Measurements from ENCODE around the gene ARPC4. TPM values are rescaled to one million over a fixed set of nuclear protein-coding genes. Genes with fewer than 3 reads are reported as not detected.

Gene ARPC4
- total and polyA plus RNA-seq, 2 of the 13 experiments (the other 11 are each of a cell fraction or from before 2014, with no cell fraction given), result 30.1 to 83.6 TPM

- peaks cover 15% of the 10 kb centered on the region for H3K4me1 ChIP-seq (ENCODE audit: insufficient read depth, low read length)
- intact Hi-C loops (cut with micrococcal nuclease; ENCODE audit: unreplicated experiment) (no loop called here), in situ Hi-C loops (cut with HindIII; ENCODE audit: extremely low pct_ligation_motif_present, low pct_unique_long_range_greater_than_20kb) (no loop called here)
- DNase-seq (ENCODE audit: low spot score) (no peak), ATAC-seq (no peak), FAIRE-seq (no peak)
- H3K79me2 ChIP-seq (ENCODE audit: insufficient read depth, low read length), result peaks cover 7% of the 10 kb centered on the region
- CTCF ChIA-PET (ENCODE audit: low intra/inter-chr PET ratio, low total read pairs), result no interaction called here
- no peak overlapping the region for H3K4me3 ChIP-seq (replicated peaks in 1 of 3; ENCODE audit: insufficient read depth in 1 of 3, low read depth in 2 of 3, low read length in 3 of 3)
- H3K27ac ChIP-seq (ENCODE audit: extremely low read length, insufficient read depth, low read length), result no peak overlapping the region
- BruUV-seq (replicated peaks), result no TSS peak
- POLR2A ChIA-PET, result no interaction called here
- whole genome bisulfite sequencing (ENCODE audit: low lambda C conversion rate), result 96% methylated on average over 6 of the region's 6 CpGs
- no peaks in the 10 kb centered on the region; the same call in 1 of the 2 replicates for H4K20me1 ChIP-seq (ENCODE audit: insufficient read depth, low read length)
- no peaks in the 10 kb centered on the region for H3K9me3 ChIP-seq (ENCODE audit: low read length)
- no peak overlapping the region for H3K9ac ChIP-seq (ENCODE audit: insufficient read depth, low read depth, low read length)
- no peaks in the 10 kb centered on the region for H3K27me3 ChIP-seq (ENCODE audit: control insufficient read depth in 1 of 2, insufficient read depth in 2 of 2, low read length in 2 of 2)
- no peak for TF ChIP-seq TAF15 (IDR thresholded peaks at IDR 0.05; ENCODE audit: low read depth, low read length, poor library complexity, severe bottlenecking)
- no peak for TF ChIP-seq ZBTB34 (CRISPR knock-in tag; IDR thresholded peaks at IDR 0.05)
- TF ChIP-seq ZBTB1 (CRISPR knock-in tag; IDR thresholded peaks at IDR 0.05; ENCODE audit: borderline replicate concordance), result no peak
- TF ChIP-seq ZNF367 (CRISPR knock-in tag; IDR thresholded peaks at IDR 0.05; ENCODE audit: borderline replicate concordance), result no peak
- no peak for TF ChIP-seq ZNF468 (CRISPR knock-in tag; IDR thresholded peaks at IDR 0.05)
- no peak for TF ChIP-seq TOPORS (CRISPR knock-in tag; IDR thresholded peaks at IDR 0.05)
- no peak for TF ChIP-seq HDAC6 (IDR thresholded peaks at IDR 0.05; ENCODE audit: low read depth, low read length)
- no peak for TF ChIP-seq STAG1 (CRISPR knock-in tag; IDR thresholded peaks at IDR 0.05)
- TF ChIP-seq RFX1 (IDR thresholded peaks at IDR 0.05), result no peak
- TF ChIP-seq ZNF256 (CRISPR knock-in tag; conservative IDR thresholded peaks at IDR 0.05), result no peak
- TF ChIP-seq ATF6 (CRISPR knock-in tag; conservative IDR thresholded peaks at IDR 0.05), result no peak
- no peak for TF ChIP-seq YY1 (IDR thresholded peaks at IDR 0.05; ENCODE audit: insufficient read depth, insufficient replicate concordance, low read depth, low read length)
- TF ChIP-seq ZNF614 (CRISPR knock-in tag; IDR thresholded peaks at IDR 0.05; ENCODE audit: borderline replicate concordance), result no peak
- no peak for TF ChIP-seq CBFB (CRISPR knock-in tag; IDR thresholded peaks at IDR 0.05)
- no peak for TF ChIP-seq NR0B2 (CRISPR knock-in tag; IDR thresholded peaks at IDR 0.05)
- TF ChIP-seq SALL2 (CRISPR knock-in tag; IDR thresholded peaks at IDR 0.05), result no peak
- no peak for TF ChIP-seq ZSCAN12 (CRISPR knock-in tag; IDR thresholded peaks at IDR 0.05)
- TF ChIP-seq PATZ1 (CRISPR knock-in tag; IDR thresholded peaks at IDR 0.05), result no peak
- no peak for TF ChIP-seq ZNF776 (CRISPR knock-in tag; IDR thresholded peaks at IDR 0.05)
- no peak for TF ChIP-seq DBP (CRISPR knock-in tag; IDR thresholded peaks at IDR 0.05; ENCODE audit: not compliant biosample characterization)
- H2AFZ ChIP-seq (ENCODE audit: low read length), result no peak overlapping the region
- H3K4me2 ChIP-seq (ENCODE audit: low read depth, low read length), result no peak overlapping the region
- peaks cover 15 to 57% of the 10 kb centered on the region in 2 experiments; a peak in 4 of 5 replicates for H3K36me3 ChIP-seq (replicated peaks in 1 of 2; ENCODE audit: control insufficient read depth in 1 of 2, insufficient read depth in 2 of 2, low read length in 2 of 2)
These were observed 5.2 kb upstream of the ARPC4 start for GRCh38 chr3:9787714-9788113.

All from HepG2 (cell line).